Measurements from ENCODE around the gene LIPC.

- no peak for TF ChIP-seq POLR2AphosphoS5 (IDR thresholded peaks at IDR 0.05; ENCODE audit: low read depth, low read length)
- TF ChIP-seq POLR2A (IDR thresholded peaks at IDR 0.05; ENCODE audit: low read depth, low read length), result no peak
- no peak for TF ChIP-seq TAF1 (IDR thresholded peaks at IDR 0.05; ENCODE audit: borderline replicate concordance, low read depth, low read length)
Measured at GRCh38 chr15:58504674-58505234, 73.0 kb downstream of the LIPC start.

All from GM12892 (cell line).